ENCODE results near the gene ZDHHC12. TPM values are rescaled to one million over a fixed set of nuclear protein-coding genes. Genes with fewer than 3 reads are reported as not detected.
A peak's percentile ranks its signal among the peaks of the same experiment; 100 is the strongest.

The ZDHHC12 gene
- total and polyA plus RNA-seq, 2 of the 13 experiments (the other 11 are each of a cell fraction or from before 2014, with no cell fraction given) = 25.4 to 28.0 TPM

DNA sequence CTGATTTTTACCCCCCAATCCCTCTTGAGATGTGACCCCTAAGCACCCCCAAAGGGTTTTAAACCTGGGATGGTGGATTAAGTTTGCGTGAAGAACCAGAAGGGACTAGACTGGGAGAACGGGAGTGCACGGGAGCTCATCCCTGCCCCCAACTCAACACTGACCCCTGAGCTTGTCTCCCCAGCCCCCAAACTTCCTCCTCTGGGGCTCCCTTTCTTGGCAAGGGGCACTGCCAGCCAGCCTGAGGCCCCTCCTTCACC lies 39.9 kb downstream of the ZDHHC12 start (continued):
- TF ChIP-seq KMT2B (CRISPR knock-in tag; IDR thresholded peaks at IDR 0.05) (no peak), SRSF1 (optimal IDR thresholded peaks at IDR 0.05; ENCODE audit: low read depth, low read length) (no peak), SKI (IDR thresholded peaks at IDR 0.05; ENCODE audit: partially characterized antibody) (no peak), YEATS2 (CRISPR knock-in tag; IDR thresholded peaks at IDR 0.05; ENCODE audit: borderline replicate concordance) (no peak), HNRNPL (IDR thresholded peaks at IDR 0.05; ENCODE audit: low read depth, low read length) (peak; percentile 79; the same call in 1 of the 2 replicates), FOSL1 (CRISPR knock-in tag; IDR thresholded peaks at IDR 0.05; ENCODE audit: borderline replicate concordance) (no peak), XRCC5 (optimal IDR thresholded peaks at IDR 0.05; ENCODE audit: low read length) (no peak), ZFAT (CRISPR knock-in tag; conservative IDR thresholded peaks at IDR 0.05) (no peak), ATAD3A (CRISPR knock-in tag; IDR thresholded peaks at IDR 0.05) (no peak), FOXC1 (CRISPR knock-in tag; IDR thresholded peaks at IDR 0.05; ENCODE audit: borderline replicate concordance) (no peak), ZNF709 (CRISPR knock-in tag; IDR thresholded peaks at IDR 0.05) (no peak), PHB2 (IDR thresholded peaks at IDR 0.05; ENCODE audit: partially characterized antibody) (no peak)
- TF ChIP-seq, protein P1, sequence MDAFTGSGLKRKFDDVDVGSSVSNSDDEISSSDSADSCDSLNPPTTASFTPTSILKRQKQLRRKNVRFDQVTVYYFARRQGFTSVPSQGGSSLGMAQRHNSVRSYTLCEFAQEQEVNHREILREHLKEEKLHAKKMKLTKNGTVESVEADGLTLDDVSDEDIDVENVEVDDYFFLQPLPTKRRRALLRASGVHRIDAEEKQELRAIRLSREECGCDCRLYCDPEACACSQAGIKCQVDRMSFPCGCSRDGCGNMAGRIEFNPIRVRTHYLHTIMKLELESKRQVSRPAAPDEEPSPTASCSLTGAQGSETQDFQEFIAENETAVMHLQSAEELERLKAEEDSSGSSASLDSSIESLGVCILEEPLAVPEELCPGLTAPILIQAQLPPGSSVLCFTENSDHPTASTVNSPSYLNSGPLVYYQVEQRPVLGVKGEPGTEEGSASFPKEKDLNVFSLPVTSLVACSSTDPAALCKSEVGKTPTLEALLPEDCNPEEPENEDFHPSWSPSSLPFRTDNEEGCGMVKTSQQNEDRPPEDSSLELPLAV (CRISPR knock-in tag; conservative IDR thresholded peaks at IDR 0.05; ENCODE audit: low read depth) = no peak
- TF ChIP-seq, protein P2, sequence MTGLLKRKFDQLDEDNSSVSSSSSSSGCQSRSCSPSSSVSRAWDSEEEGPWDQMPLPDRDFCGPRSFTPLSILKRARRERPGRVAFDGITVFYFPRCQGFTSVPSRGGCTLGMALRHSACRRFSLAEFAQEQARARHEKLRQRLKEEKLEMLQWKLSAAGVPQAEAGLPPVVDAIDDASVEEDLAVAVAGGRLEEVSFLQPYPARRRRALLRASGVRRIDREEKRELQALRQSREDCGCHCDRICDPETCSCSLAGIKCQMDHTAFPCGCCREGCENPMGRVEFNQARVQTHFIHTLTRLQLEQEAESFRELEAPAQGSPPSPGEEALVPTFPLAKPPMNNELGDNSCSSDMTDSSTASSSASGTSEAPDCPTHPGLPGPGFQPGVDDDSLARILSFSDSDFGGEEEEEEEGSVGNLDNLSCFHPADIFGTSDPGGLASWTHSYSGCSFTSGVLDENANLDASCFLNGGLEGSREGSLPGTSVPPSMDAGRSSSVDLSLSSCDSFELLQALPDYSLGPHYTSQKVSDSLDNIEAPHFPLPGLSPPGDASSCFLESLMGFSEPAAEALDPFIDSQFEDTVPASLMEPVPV (CRISPR knock-in tag; IDR thresholded peaks at IDR 0.05) = peak; percentile 14; the same call in 1 of the 2 replicates
- TF ChIP-seq, protein P3, sequence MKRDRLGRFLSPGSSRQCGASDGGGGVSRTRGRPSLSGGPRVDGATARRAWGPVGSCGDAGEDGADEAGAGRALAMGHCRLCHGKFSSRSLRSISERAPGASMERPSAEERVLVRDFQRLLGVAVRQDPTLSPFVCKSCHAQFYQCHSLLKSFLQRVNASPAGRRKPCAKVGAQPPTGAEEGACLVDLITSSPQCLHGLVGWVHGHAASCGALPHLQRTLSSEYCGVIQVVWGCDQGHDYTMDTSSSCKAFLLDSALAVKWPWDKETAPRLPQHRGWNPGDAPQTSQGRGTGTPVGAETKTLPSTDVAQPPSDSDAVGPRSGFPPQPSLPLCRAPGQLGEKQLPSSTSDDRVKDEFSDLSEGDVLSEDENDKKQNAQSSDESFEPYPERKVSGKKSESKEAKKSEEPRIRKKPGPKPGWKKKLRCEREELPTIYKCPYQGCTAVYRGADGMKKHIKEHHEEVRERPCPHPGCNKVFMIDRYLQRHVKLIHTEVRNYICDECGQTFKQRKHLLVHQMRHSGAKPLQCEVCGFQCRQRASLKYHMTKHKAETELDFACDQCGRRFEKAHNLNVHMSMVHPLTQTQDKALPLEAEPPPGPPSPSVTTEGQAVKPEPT (CRISPR knock-in tag; IDR thresholded peaks at IDR 0.05; ENCODE audit: low read depth) = no peak
- TF ChIP-seq, protein P4, sequence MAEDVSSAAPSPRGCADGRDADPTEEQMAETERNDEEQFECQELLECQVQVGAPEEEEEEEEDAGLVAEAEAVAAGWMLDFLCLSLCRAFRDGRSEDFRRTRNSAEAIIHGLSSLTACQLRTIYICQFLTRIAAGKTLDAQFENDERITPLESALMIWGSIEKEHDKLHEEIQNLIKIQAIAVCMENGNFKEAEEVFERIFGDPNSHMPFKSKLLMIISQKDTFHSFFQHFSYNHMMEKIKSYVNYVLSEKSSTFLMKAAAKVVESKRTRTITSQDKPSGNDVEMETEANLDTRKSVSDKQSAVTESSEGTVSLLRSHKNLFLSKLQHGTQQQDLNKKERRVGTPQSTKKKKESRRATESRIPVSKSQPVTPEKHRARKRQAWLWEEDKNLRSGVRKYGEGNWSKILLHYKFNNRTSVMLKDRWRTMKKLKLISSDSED (CRISPR knock-in tag; IDR thresholded peaks at IDR 0.05) = no peak
- TF ChIP-seq, protein P5, sequence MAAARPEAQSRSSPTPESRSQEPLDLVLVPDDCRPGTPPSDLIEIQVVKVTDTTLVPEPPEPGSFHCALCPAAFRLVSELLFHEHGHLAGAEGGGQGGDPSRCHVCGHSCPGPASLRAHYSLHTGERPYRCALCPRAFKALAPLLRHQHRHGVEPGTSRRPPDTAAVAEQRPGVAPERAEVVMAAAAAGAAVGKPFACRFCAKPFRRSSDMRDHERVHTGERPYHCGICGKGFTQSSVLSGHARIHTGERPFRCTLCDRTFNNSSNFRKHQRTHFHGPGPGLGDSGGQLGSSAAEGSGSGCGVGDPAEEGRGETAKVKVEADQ (CRISPR knock-in tag; IDR thresholded peaks at IDR 0.05; ENCODE audit: borderline replicate concordance) = peak; percentile 27; the same call in 1 of the 2 replicates
- TF ChIP-seq, protein P6, sequence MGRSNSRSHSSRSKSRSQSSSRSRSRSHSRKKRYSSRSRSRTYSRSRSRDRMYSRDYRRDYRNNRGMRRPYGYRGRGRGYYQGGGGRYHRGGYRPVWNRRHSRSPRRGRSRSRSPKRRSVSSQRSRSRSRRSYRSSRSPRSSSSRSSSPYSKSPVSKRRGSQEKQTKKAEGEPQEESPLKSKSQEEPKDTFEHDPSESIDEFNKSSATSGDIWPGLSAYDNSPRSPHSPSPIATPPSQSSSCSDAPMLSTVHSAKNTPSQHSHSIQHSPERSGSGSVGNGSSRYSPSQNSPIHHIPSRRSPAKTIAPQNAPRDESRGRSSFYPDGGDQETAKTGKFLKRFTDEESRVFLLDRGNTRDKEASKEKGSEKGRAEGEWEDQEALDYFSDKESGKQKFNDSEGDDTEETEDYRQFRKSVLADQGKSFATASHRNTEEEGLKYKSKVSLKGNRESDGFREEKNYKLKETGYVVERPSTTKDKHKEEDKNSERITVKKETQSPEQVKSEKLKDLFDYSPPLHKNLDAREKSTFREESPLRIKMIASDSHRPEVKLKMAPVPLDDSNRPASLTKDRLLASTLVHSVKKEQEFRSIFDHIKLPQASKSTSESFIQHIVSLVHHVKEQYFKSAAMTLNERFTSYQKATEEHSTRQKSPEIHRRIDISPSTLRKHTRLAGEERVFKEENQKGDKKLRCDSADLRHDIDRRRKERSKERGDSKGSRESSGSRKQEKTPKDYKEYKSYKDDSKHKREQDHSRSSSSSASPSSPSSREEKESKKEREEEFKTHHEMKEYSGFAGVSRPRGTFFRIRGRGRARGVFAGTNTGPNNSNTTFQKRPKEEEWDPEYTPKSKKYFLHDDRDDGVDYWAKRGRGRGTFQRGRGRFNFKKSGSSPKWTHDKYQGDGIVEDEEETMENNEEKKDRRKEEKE (IDR thresholded peaks at IDR 0.05) = no peak

Measured in HepG2 (cell line).